Measurements from ENCODE around the gene CAPN14. TPM values are rescaled to one million over a fixed set of nuclear protein-coding genes. Genes with fewer than 3 reads are reported as not detected.

The CAPN14 gene
- 0.57 and 1.6 TPM in 2 replicates for total RNA-seq (2014; rRNA removed; shearing (Covaris generic); ENCODE audit: low replicate concordance)

- no peak for DNase-seq (ENCODE audit: low read depth)
- in situ Hi-C loops (cut with HindIII; ENCODE audit: low pct_unique_long_range_greater_than_20kb, low sequenced_read_pairs), result no loop called here
These were observed at the start of gene CAPN14 for GRCh38 chr2:31217465-31218200. Gene CAPN14 (minus strand): TSS chr2:31217515. CDS start chr2:31205447, 12,068 bp downstream.

- DNase-seq (ENCODE audit: low read depth), result no peak
- in situ Hi-C loops (cut with HindIII; ENCODE audit: low pct_unique_long_range_greater_than_20kb, low sequenced_read_pairs), result no loop called here
These were observed 49.5 kb upstream of the CAPN14 start for GRCh38 chr2:31266804-31267203.

- in situ Hi-C loops (cut with HindIII; ENCODE audit: low pct_unique_long_range_greater_than_20kb, low sequenced_read_pairs), result no loop called here
- no peak for DNase-seq (ENCODE audit: low read depth)
These were observed 47.9 kb upstream of the CAPN14 start for GRCh38 chr2:31265234-31265633.

- in situ Hi-C loops (cut with HindIII; ENCODE audit: low pct_unique_long_range_greater_than_20kb, low sequenced_read_pairs), result no loop called here
- DNase-seq (ENCODE audit: low read depth), result no peak
These were observed 46.4 kb upstream of the CAPN14 start for GRCh38 chr2:31263636-31264190.

- in situ Hi-C loops (cut with HindIII; ENCODE audit: low pct_unique_long_range_greater_than_20kb, low sequenced_read_pairs), result no loop called here
- DNase-seq (ENCODE audit: low read depth), result no peak
These were observed 43.6 kb upstream of the CAPN14 start for GRCh38 chr2:31260870-31261269.

GRCh38 chr2:31259075-31259474 lies 41.8 kb upstream of the CAPN14 start:
- in situ Hi-C loops (cut with HindIII; ENCODE audit: low pct_unique_long_range_greater_than_20kb, low sequenced_read_pairs), result no loop called here

GRCh38 chr2:31258351-31258750 lies 41.0 kb upstream of the CAPN14 start:
- DNase-seq (ENCODE audit: low read depth), result no peak
- in situ Hi-C loops (cut with HindIII; ENCODE audit: low pct_unique_long_range_greater_than_20kb, low sequenced_read_pairs), result no loop called here

More at GRCh38 chr2:31259075-31259474, 41.8 kb upstream of the CAPN14 start:
- DNase-seq (ENCODE audit: low read depth), result no peak

- in situ Hi-C loops (cut with HindIII; ENCODE audit: low pct_unique_long_range_greater_than_20kb, low sequenced_read_pairs), result no loop called here
- DNase-seq (ENCODE audit: low read depth), result no peak
These were observed 39.5 kb upstream of the CAPN14 start for GRCh38 chr2:31256611-31257382.

- peak; percentile 88 for DNase-seq (ENCODE audit: low read depth)
- in situ Hi-C loops (cut with HindIII; ENCODE audit: low pct_unique_long_range_greater_than_20kb, low sequenced_read_pairs), result no loop called here
These were observed 38.7 kb upstream of the CAPN14 start for GRCh38 chr2:31255911-31256571.

- in situ Hi-C loops (cut with HindIII; ENCODE audit: low pct_unique_long_range_greater_than_20kb, low sequenced_read_pairs), result no loop called here
- DNase-seq (ENCODE audit: low read depth), result no peak
These were observed 37.2 kb upstream of the CAPN14 start for GRCh38 chr2:31254237-31255203.

- in situ Hi-C loops (cut with HindIII; ENCODE audit: low pct_unique_long_range_greater_than_20kb, low sequenced_read_pairs), result no loop called here
- DNase-seq (ENCODE audit: low read depth), result no peak
These were observed 36.2 kb upstream of the CAPN14 start for GRCh38 chr2:31253356-31254131.

- in situ Hi-C loops (cut with HindIII; ENCODE audit: low pct_unique_long_range_greater_than_20kb, low sequenced_read_pairs), result no loop called here
- no peak for DNase-seq (ENCODE audit: low read depth)
These were observed 34.5 kb upstream of the CAPN14 start for GRCh38 chr2:31251851-31252250.

GRCh38 chr2:31251018-31251417 lies 33.7 kb upstream of the CAPN14 start:
- DNase-seq (ENCODE audit: low read depth), result no peak
- in situ Hi-C loops (cut with HindIII; ENCODE audit: low pct_unique_long_range_greater_than_20kb, low sequenced_read_pairs), result no loop called here

- in situ Hi-C loops (cut with HindIII; ENCODE audit: low pct_unique_long_range_greater_than_20kb, low sequenced_read_pairs), result no loop called here
These were observed 31.8 kb upstream of the CAPN14 start for GRCh38 chr2:31249009-31249690.

GRCh38 chr2:31248139-31248538 lies 30.8 kb upstream of the CAPN14 start:
- in situ Hi-C loops (cut with HindIII; ENCODE audit: low pct_unique_long_range_greater_than_20kb, low sequenced_read_pairs), result no loop called here
- DNase-seq (ENCODE audit: low read depth), result no peak

More at GRCh38 chr2:31249009-31249690, 31.8 kb upstream of the CAPN14 start:
- DNase-seq (ENCODE audit: low read depth), result no peak

GRCh38 chr2:31247711-31248110 lies 30.4 kb upstream of the CAPN14 start:
- peak; percentile 98 for DNase-seq (ENCODE audit: low read depth)
- in situ Hi-C loops (cut with HindIII; ENCODE audit: low pct_unique_long_range_greater_than_20kb, low sequenced_read_pairs), result no loop called here

Measured in Caki2 (cell line).